GM21619 (cell line): ENCODE measurements around the gene C20orf204.
"Not testable (repeated sequence)": the region's sequence is repeated elsewhere in the genome, so short reads cannot be mapped to it uniquely, and the experiment has no call there.

Experiments
- ATAC-seq: cut with Tn5 transposase; IDR thresholded peaks from one replicate; pipeline ENCODE4 v1.9.1; 2021; ENCODE audit not compliant: unreplicated experiment

The C20orf204 gene

DNA sequence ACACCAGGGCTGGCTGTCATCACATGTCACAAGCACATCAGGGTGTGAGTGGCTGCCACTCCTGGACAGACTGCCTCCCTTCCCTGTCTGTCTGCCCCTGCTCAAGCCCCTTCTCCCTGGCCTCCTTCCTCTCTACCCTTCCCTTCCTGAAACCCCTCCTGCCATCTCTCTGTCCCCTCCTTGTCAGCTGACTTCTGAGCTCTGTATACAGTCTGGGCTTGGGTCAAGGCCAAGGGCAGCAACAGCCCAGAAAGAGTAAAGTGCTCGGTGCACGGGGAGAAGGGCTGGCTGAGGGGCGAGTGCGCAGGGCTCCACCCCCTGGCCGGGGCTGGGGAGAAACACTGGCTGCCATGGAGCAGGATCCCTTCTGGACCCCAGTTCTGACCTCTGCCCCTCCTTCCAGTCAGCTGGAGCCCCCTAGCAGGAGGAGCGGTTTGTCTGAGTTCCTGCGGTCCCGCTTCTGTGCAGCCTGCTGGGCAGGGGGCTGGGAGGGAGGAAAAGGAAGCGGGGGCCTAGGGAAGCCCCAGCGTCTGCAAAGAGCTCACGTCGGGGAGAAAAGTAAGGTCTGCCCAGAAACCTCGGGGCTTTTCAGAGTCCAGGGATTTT, 46.2 kb downstream of the C20orf204 start:
- no peak for ATAC-seq

DNA sequence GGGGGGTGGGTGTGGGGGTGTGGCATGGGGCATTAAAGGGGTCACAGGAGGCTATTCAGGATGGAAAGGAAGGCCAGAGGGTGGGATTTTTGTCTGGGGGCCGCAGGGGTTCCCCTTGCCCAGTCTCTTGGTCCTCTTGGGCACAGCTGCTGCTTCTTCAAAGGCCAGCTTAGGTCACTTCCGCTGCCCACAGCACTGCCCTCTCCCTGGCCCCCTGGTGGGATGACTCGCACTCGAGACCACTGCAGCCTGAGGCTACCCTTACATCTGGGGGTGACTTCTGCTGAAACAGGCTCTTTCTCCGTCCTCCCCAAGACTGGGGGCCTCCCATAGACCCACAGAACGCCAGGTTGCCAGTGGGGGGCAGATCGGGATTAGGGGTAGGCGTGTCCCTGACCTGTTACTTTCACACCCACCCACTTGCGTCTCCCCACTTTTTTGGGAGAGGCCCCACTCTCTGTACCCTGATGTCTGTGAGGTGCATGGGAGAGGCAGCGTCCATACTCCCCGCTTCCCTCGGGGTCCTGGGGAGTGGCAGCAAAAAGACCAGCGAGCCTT, 46.9 kb downstream of the C20orf204 start:
- ATAC-seq: no peak

DNA sequence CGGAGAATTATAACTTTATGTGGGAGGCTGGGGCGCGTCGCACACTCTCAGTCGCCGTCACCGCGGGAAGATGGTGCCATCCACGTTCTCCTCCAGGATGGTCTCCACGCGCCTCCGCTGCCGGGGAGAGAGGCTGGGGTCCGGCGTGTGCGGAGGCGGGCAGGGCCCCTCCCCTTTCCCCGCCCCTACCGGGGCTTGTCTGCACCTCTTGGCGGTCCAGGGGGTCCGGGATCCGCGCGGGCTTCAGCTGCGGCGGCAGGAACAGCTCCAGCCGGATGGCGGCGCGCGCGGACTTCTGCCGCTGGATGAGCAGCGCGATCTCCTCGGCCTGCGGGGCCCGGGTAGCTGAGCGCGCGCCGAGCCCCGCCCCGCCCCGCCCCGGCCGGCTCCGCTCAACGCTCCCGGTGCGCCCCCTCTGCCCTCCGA, 47.4 kb downstream of the C20orf204 start:
- ATAC-seq: no peak

DNA sequence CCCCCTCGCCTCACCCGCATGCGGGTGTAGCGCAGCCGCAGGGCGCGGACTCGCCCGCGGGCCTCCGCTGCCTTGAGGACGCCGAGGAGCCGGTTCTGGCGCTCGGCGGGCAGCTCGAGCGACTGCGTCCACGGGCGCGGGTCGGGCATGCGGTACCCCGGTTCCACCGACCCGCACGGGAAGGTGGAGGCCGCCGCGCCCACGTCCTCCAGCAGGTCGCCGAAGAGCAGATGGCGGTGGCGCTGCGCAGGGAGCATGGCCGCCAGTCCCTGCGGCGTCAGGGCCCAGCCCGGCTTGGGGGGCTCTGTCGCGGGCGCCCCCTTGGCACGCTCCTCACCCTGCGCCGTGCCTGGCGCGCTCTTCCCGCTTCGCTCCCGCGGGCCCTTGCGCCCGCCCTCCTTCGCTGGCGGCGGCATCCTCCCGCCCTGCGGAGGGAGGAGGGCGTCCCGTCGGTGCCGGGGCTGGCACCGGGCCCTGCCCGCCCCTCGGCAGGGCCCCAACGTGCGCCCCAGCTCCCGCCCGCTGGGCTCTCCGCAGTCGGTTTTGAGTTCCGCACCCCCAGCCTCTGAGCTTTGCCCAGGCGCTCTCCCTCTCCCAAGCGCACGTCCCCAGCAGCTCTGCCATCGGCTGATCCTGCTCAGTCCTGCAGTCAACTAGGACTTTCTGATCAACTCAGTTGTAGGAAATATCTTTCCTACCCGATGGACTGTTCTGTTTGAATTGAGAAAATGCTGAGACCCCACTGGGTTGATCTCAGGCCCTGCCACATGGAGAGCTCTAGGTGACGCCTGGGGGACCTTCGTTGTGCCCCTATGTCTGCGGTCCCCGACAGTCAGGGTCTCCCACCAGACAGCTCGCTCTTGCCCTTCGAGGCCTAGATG, 48.1 kb downstream of the C20orf204 start, which contains the start of gene LKAAEAR1:
TSS of gene LKAAEAR1 (minus strand) at position 595 of the 881 bp plus-strand sequence. CDS start at position 416, 179 bp downstream.
- no peak for ATAC-seq

DNA sequence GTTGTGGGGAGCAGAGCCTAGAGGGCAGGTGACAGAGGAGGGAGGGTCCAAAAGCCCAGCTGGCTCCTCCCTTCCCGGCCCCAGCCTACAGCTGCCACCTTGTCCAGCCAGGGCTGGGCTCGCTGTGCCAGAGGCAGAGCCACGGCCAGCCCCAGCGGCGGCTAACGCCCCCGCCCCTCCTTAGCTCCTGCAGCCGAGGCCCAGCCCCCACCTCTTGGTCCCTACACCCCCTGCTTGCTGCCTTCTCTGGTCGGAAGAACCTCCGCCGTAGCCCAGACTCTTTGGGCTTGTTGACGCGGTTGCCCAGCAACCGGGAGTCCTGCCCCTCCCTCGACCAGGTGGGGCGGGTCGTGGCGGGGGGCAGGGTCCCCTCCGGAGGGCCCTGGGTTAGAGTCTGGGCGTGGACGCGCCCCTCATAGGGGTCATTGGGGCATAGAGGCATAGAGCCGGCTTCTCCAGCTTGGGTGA, 48.7 kb downstream of the C20orf204 start:
- no peak for ATAC-seq

DNA sequence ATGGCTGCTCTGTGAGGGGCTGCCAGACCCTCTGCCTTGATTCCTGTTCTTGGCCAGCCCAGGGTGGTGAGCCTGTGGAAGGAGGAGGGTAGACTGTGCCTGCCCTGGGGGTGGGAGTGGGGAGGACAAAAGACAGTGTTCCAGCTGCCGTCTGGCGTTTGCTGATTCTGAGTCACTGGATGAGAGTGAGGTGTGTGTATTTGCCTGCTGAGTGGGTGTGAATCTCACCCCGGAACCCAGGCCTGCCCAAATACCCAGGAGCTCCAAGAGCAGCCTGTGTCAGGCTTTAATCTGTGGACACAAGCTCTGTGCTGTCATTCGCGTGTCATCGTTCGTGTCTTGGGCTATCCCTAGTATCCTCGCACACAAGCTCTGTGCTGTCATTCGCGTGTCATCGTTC, 50.8 kb downstream of the C20orf204 start:
- no peak for ATAC-seq

DNA sequence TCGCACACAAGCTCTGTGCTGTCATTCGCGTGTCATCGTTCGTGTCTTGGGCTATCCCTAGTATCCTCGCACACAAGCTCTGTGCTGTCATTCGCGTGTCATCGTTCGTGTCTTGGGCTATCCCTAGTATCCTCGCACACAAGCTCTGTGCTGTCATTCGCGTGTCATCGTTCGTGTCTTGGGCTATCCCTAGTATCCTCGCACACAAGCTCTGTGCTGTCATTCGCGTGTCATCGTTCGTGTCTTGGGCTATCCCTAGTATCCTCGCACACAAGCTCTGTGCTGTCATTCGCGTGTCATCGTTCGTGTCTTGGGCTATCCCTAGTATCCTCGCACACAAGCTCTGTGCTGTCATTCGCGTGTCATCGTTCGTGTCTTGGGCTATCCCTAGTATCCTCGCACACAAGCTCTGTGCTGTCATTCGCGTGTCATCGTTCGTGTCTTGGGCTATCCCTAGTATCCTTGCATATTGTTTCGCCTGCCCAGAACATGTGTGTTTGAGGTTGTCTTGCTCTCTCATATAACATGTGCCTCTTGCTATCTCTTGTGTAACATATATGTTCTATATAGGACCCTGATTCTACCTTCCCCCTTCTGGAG, 51.3 kb downstream of the C20orf204 start:
- not testable (repeated sequence) for ATAC-seq

DNA sequence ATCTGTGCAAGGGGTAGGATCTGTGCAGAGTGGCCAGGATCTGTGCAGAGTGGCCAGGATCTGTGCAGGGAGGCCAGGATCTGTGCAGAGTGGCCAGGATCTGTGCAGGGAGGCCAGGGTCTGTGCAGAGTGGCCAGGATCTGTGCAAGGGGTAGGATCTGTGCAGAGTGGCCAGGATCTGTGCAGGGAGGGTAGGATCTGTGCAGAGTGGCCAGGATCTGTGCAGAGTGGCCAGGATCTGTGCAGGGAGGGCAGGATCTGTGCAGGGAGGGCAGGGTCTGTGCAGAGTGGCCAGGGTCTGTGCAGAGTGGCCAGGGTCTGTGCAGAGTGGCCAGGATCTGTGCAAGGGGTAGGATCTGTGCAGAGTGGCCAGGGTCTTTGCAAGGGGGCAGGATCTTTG, 52.6 kb downstream of the C20orf204 start:
- not testable (repeated sequence) for ATAC-seq
